SHP77 treated with DMSO at 0.1 percent for 48 hours (cell line): Measurements from ENCODE around the gene ARHGEF37.
"Not testable (repeated sequence)": the region's sequence is repeated elsewhere in the genome, so short reads cannot be mapped to it uniquely, and the experiment has no call there.

ENCODE experiments used
- DNase-seq: peaks from one replicate; lab custom pipeline; 2025; lab: John Stamatoyannopoulos, UW

Gene ARHGEF37

GRCh38 chr5:149648464-149649393 lies 67.4 kb downstream of the ARHGEF37 start:
- not testable (repeated sequence) for DNase-seq

GRCh38 chr5:149649730-149650129 lies 68.4 kb downstream of the ARHGEF37 start:
- not testable (repeated sequence) for DNase-seq

- no peak for DNase-seq
These were observed 70.4 kb downstream of the ARHGEF37 start for GRCh38 chr5:149651686-149652085.

- no peak for DNase-seq
These were observed 71.4 kb downstream of the ARHGEF37 start for GRCh38 chr5:149652697-149653096.

- DNase-seq, result no peak
These were observed 72.9 kb downstream of the ARHGEF37 start for GRCh38 chr5:149654231-149654630.

- no peak for DNase-seq
These were observed 73.7 kb downstream of the ARHGEF37 start for GRCh38 chr5:149654883-149655505.

GRCh38 chr5:149656576-149657182 lies 75.4 kb downstream of the ARHGEF37 start:
- DNase-seq, result peak; percentile 34

GRCh38 chr5:149657324-149657723 lies 76.0 kb downstream of the ARHGEF37 start:
- no peak for DNase-seq

GRCh38 chr5:149658299-149658698 lies 77.0 kb downstream of the ARHGEF37 start:
- no peak for DNase-seq

- no peak for DNase-seq
These were observed 82.8 kb downstream of the ARHGEF37 start for GRCh38 chr5:149664083-149664482.

- DNase-seq, result no peak
These were observed 83.5 kb downstream of the ARHGEF37 start for GRCh38 chr5:149664666-149665415.

- DNase-seq, result no peak
These were observed 84.3 kb downstream of the ARHGEF37 start for GRCh38 chr5:149665416-149666175.

GRCh38 chr5:149666212-149666852 lies 85.0 kb downstream of the ARHGEF37 start:
- DNase-seq, result no peak

GRCh38 chr5:149667084-149667828 lies 86.0 kb downstream of the ARHGEF37 start:
- DNase-seq, result no peak

GRCh38 chr5:149667829-149668330 lies 86.6 kb downstream of the ARHGEF37 start:
- DNase-seq, result no peak

GRCh38 chr5:149669273-149669672 lies 88.0 kb downstream of the ARHGEF37 start:
- not testable (repeated sequence) for DNase-seq

GRCh38 chr5:149671544-149671943 lies 90.2 kb downstream of the ARHGEF37 start:
- peak; percentile 49 for DNase-seq

GRCh38 chr5:149672701-149673476 lies 91.6 kb downstream of the ARHGEF37 start:
- no peak for DNase-seq

- no peak for DNase-seq
These were observed 93.4 kb downstream of the ARHGEF37 start for GRCh38 chr5:149674686-149675085.
